Trophoblast cell (in vitro differentiated cells and primary cell): Measurements from ENCODE around the gene SLFN13.

Source experiments
- DNase-seq, 2 donors: peaks; one replicate each; pipeline ENCODE4 v3.0.0-alpha.2; 2016
- H2AFZ ChIP-seq: 2 replicates; pipeline ENCODE4 v1.6.1; 2013; ENCODE audit warnings: low read length, moderate library complexity, mild to moderate bottlenecking; ENCODE audit not compliant: insufficient read depth, poor library complexity
- H2AK5ac ChIP-seq: 2 replicates; pipeline ENCODE4 v1.6.1; 2013; ENCODE audit warnings: mild to moderate bottlenecking, low read length
- H2BK120ac ChIP-seq: 2 replicates; pipeline ENCODE4 v1.6.1; 2013; ENCODE audit warnings: low read length, mild to moderate bottlenecking, moderate library complexity; ENCODE audit not compliant: insufficient read depth, poor library complexity
- H2BK12ac ChIP-seq: 2 replicates; pipeline ENCODE4 v1.6.1; 2013; ENCODE audit warnings: mild to moderate bottlenecking, low read length, moderate library complexity
- H2BK5ac ChIP-seq: 2 replicates; pipeline ENCODE4 v1.6.1; 2013; ENCODE audit warnings: low read length, low read depth, moderate library complexity, mild to moderate bottlenecking; ENCODE audit not compliant: poor library complexity
- H3K14ac ChIP-seq: 2 replicates; pipeline ENCODE4 v1.6.1; 2013; ENCODE audit warnings: mild to moderate bottlenecking, low read length
- H3K18ac ChIP-seq: 2 replicates; pipeline ENCODE4 v1.6.1; 2013; ENCODE audit warnings: mild to moderate bottlenecking, low read length
- H3K23ac ChIP-seq: 2 replicates; pipeline ENCODE4 v1.6.1; 2013; ENCODE audit warnings: low read length
- H3K27ac ChIP-seq: 2 replicates; pipeline ENCODE4 v1.5.1; 2013; ENCODE audit warnings: low read depth, mild to moderate bottlenecking, inconsistent platforms, low read length, moderate library complexity
- H3K27me3 ChIP-seq: 2 replicates; pipeline ENCODE4 v1.6.1; 2013; ENCODE audit warnings: inconsistent platforms, mild to moderate bottlenecking, low read length, moderate library complexity; ENCODE audit not compliant: insufficient read depth
- H3K36me3 ChIP-seq, 2 experiments: 1 replicate in 1 of 2; 2 replicates in 1 of 2; pipeline ENCODE4 v1.6.1; 2013; ENCODE audit warnings: low read length in 2 of 2, mild to moderate bottlenecking in 2 of 2, moderate library complexity in 1 of 2; ENCODE audit not compliant: insufficient read depth in 2 of 2, control insufficient read depth in 1 of 2
- H3K4ac ChIP-seq: 2 replicates; pipeline ENCODE4 v1.6.1; 2013; ENCODE audit warnings: low read depth, mild to moderate bottlenecking, low read length, moderate library complexity
- H3K4me1 ChIP-seq, 2 experiments: 1 replicate in 1 of 2; 2 replicates in 1 of 2; pipeline ENCODE4 v1.6.1; 2013; ENCODE audit warnings: low read length in 2 of 2, mild to moderate bottlenecking in 2 of 2, moderate library complexity in 1 of 2; ENCODE audit not compliant: insufficient read depth in 2 of 2, control insufficient read depth in 1 of 2
- H3K4me2 ChIP-seq: 2 replicates; pipeline ENCODE4 v1.6.1; 2013; ENCODE audit warnings: inconsistent platforms, mild to moderate bottlenecking, low read length, moderate library complexity
- H3K4me3 ChIP-seq: 2 replicates; pipeline ENCODE4 v1.5.1; 2013; ENCODE audit warnings: mild to moderate bottlenecking, low read depth, low read length, inconsistent platforms
- H3K79me1 ChIP-seq: one replicate; pipeline ENCODE4 v1.6.1; 2013; ENCODE audit warnings: low read length
- H3K79me2 ChIP-seq: 2 replicates; pipeline ENCODE4 v1.6.1; 2013; ENCODE audit warnings: low read length, mild to moderate bottlenecking; ENCODE audit not compliant: control insufficient read depth, insufficient read depth, poor library complexity
- H3K9ac ChIP-seq: 2 replicates; pipeline ENCODE4 v1.6.1; 2013; ENCODE audit warnings: mild to moderate bottlenecking, low read length
- H3K9me3 ChIP-seq: 2 replicates; pipeline ENCODE4 v1.6.1; 2013; ENCODE audit warnings: low read depth, mild to moderate bottlenecking, control low read depth, inconsistent platforms, low read length; ENCODE audit not compliant: insufficient read depth
- H4K12ac ChIP-seq: 2 replicates; pipeline ENCODE4 v1.6.1; 2013; ENCODE audit warnings: low read depth, mild to moderate bottlenecking, low read length, moderate library complexity
- H4K8ac ChIP-seq: 2 replicates; pipeline ENCODE4 v1.6.1; 2013; ENCODE audit warnings: low read depth, mild to moderate bottlenecking, low read length, moderate library complexity
- H4K91ac ChIP-seq: one replicate; pipeline ENCODE4 v1.6.1; 2013; ENCODE audit warnings: low read depth, mild to moderate bottlenecking, low read length, moderate library complexity
- WGBS: extraction: QIAGEN DNeasy Blood & Tissue Kit; methylation state at CpG from one replicate; pipeline ENCODE4 v1.1.7; 2013; ENCODE audit warnings: missing lambda C conversion rate; ENCODE audit not compliant: insufficient read length, insufficient coverage; ENCODE audit errors: extremely low coverage; 5-methylcytosine and 5-hydroxymethylcytosine counted together

Gene SLFN13

DNA sequence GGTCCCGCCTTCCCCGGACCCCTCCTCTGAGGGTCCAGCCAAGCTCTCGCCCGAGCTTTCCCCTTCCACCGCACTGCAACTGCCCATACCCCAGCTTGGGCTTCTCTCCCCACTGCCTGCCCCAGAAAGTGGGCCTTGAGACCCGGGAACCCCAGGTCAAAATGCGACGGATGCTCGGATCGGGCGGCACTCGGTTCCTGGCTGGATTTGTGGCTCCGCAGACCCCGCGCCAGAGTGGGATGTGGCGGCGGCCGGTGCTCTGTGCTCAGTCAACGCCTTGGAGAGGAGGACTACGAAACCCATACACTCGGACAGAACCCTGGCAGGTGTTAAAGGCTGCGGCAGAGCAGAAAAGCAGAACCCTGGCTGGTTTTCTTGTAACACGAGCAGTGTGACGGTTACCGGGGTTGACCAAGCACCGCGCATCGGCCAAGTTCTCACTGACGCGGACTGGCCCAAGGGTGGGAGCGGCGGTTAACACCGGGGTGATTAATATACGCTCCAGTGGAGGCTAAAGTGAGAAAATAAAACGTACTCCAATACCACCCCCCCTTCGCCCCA, 885 bp upstream of the SLFN13 start:
- Histone ChIP-seq H3K18ac (no peak overlapping the region), H2BK12ac (no peak overlapping the region), H2BK5ac (no peak overlapping the region), H3K79me2 (no peaks in the 10 kb centered on the region), H4K12ac (no peak overlapping the region), H3K9me3 (no peaks in the 10 kb centered on the region), H4K8ac (no peak overlapping the region), H3K4me2 (peak overlapping the region; percentile 65), H3K4me1 (peaks cover 6 to 9% of the 10 kb centered on the region in 2 experiments), H2BK120ac (no peak overlapping the region), H3K4me3 (no peak overlapping the region), H3K9ac (no peak overlapping the region), H3K36me3 (no peaks in the 10 kb centered on the region), H4K91ac (no peak overlapping the region), H3K79me1 (peaks cover 5% of the 10 kb centered on the region), H2AFZ (peak overlapping the region; percentile 66), H3K27me3 (peaks cover 9% of the 10 kb centered on the region), H3K23ac (no peak overlapping the region), H3K27ac (no peak overlapping the region), H3K14ac (no peak overlapping the region), H2AK5ac (no peak overlapping the region), H3K4ac (no peak overlapping the region)
- DNase-seq, result peak in 1 of 2 donors; percentile 4
- WGBS, result no CpG with 5 or more reads among the region's 36 CpGs

DNA sequence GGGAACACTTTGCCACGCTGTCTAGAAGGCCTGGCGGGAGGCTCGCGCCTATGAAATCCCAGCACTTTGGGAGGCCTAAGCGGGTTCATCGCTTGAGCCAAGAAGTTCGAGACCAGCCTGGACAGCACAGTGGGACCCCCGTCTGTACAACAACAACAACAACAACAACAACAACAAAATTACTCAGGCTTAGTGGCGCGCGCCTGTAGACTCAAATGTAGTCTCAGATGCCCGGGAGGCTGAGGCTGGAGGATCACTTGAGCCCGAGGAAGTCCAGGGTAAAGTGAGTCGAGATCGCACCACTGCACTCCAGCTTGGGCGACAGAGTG, 297 bp upstream of the SLFN13 start:
- Histone ChIP-seq H3K9me3 (no peaks in the 10 kb centered on the region), H2AK5ac (no peak overlapping the region), H3K4ac (no peak overlapping the region), H3K9ac (no peak overlapping the region), H3K14ac (no peak overlapping the region), H2BK12ac (no peak overlapping the region), H4K8ac (no peak overlapping the region), H3K4me2 (peak overlapping the region; percentile 90), H3K4me1 (peaks cover 6 to 9% of the 10 kb centered on the region in 2 experiments), H2BK5ac (no peak overlapping the region), H3K79me2 (no peaks in the 10 kb centered on the region), H4K91ac (no peak overlapping the region), H3K23ac (no peak overlapping the region), H3K27ac (no peak overlapping the region), H3K4me3 (no peak overlapping the region), H3K36me3 (no peaks in the 10 kb centered on the region), H2AFZ (peak overlapping the region; percentile 18), H4K12ac (no peak overlapping the region), H3K18ac (no peak overlapping the region), H3K27me3 (peaks cover 9% of the 10 kb centered on the region), H3K79me1 (peaks cover 5% of the 10 kb centered on the region), H2BK120ac (no peak overlapping the region)
- WGBS, result no CpG with 5 or more reads among the region's 16 CpGs
- DNase-seq, result no peak

DNA sequence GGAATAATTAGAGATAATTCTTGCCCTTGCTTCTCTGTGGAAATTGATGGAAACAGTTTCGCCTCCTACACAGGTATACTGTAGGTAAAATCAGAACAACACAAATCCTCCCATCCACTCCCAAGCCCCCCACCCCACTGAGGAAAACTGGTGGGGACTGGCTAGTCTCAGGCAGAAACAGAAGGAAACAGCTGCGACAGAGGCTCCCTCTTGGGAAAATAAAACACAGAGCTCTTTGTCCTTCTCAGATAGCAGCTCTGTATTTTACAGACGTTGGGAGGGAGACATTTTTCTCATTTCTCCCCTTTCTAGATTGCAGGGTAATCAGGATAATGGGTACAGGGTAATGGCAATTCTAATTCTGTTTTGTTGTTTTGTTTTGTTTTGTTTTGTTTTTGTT, 1.1 kb downstream of the SLFN13 start:
- H3K79me1 ChIP-seq, result peaks cover 5% of the 10 kb centered on the region
- H3K27ac ChIP-seq, result no peak overlapping the region

GRCh38 chr17:35438433-35438832, 10.1 kb downstream of the SLFN13 start:
- Histone ChIP-seq H4K91ac (no peak overlapping the region), H3K18ac (no peak overlapping the region), H3K79me2 (no peaks in the 10 kb centered on the region), H3K79me1 (peaks cover 6% of the 10 kb centered on the region), H2BK5ac (no peak overlapping the region), H3K27ac (no peak overlapping the region), H2AFZ (no peak overlapping the region), H2BK12ac (no peak overlapping the region), H3K4ac (no peak overlapping the region), H3K14ac (no peak overlapping the region), H2BK120ac (no peak overlapping the region), H4K12ac (no peak overlapping the region), H3K23ac (no peak overlapping the region), H4K8ac (no peak overlapping the region), H3K27me3 (no peaks in the 10 kb centered on the region), H3K4me2 (no peak overlapping the region), H3K4me3 (no peak overlapping the region), H3K9me3 (no peaks in the 10 kb centered on the region), H3K4me1 (peaks cover 2 to 4% of the 10 kb centered on the region in 2 experiments), H3K9ac (no peak overlapping the region), H3K36me3 (peaks cover 0 to 2% of the 10 kb centered on the region in 2 experiments), H2AK5ac (no peak overlapping the region)
- DNase-seq, result no peak

More for the DNA sequence above, 1.1 kb downstream of the SLFN13 start:
- H3K9me3 ChIP-seq, result no peaks in the 10 kb centered on the region
- no peak overlapping the region for H2BK12ac ChIP-seq
- H3K4ac ChIP-seq, result no peak overlapping the region
- H3K27me3 ChIP-seq, result peaks cover 9% of the 10 kb centered on the region
- H3K4me3 ChIP-seq, result no peak overlapping the region
- peak overlapping the region; percentile 2 for H4K91ac ChIP-seq
- no peak overlapping the region for H3K14ac ChIP-seq
- H3K23ac ChIP-seq, result no peak overlapping the region
- peaks cover 0 to 3% of the 10 kb centered on the region in 2 experiments for H3K36me3 ChIP-seq
- peak overlapping the region; percentile 24 for H4K12ac ChIP-seq
- no peak overlapping the region for H3K18ac ChIP-seq
- H2AK5ac ChIP-seq, result no peak overlapping the region
- H3K79me2 ChIP-seq, result no peaks in the 10 kb centered on the region
- DNase-seq, result no peak
- peaks cover 6 to 9% of the 10 kb centered on the region in 2 experiments for H3K4me1 ChIP-seq
- no peak overlapping the region for H2BK120ac ChIP-seq
- H2BK5ac ChIP-seq, result no peak overlapping the region
- peak overlapping the region; percentile 79 for H2AFZ ChIP-seq
- WGBS, result no CpG with 5 or more reads among the region's 3 CpGs
- peak overlapping the region; percentile 90 for H3K4me2 ChIP-seq
- no peak overlapping the region for H3K9ac ChIP-seq
- H4K8ac ChIP-seq, result no peak overlapping the region
